ENCODE data around the gene PRKG1.

DNA sequence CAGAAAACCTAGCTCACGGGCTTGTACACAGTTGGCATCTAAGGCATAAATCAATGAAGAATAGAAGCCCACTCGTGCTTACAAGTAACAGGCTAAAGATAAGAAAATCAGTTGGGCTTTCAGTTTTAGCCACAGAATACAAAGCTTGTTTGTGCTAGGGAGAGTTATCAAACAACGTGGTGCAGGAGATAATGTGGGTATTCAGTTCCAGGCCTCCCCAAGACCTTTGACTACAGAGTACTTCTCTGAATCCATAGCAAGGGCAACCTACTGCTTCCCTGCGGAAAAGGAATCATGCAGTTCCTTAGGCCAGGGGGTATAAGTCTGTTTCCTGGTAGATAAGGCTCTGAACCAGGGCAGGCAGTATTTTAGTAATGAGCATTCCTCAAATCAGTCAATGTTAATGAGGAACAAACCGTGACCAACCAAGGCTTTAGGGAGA lies 844.6 kb downstream of the PRKG1 start:
- TF ChIP-seq, protein P1, sequence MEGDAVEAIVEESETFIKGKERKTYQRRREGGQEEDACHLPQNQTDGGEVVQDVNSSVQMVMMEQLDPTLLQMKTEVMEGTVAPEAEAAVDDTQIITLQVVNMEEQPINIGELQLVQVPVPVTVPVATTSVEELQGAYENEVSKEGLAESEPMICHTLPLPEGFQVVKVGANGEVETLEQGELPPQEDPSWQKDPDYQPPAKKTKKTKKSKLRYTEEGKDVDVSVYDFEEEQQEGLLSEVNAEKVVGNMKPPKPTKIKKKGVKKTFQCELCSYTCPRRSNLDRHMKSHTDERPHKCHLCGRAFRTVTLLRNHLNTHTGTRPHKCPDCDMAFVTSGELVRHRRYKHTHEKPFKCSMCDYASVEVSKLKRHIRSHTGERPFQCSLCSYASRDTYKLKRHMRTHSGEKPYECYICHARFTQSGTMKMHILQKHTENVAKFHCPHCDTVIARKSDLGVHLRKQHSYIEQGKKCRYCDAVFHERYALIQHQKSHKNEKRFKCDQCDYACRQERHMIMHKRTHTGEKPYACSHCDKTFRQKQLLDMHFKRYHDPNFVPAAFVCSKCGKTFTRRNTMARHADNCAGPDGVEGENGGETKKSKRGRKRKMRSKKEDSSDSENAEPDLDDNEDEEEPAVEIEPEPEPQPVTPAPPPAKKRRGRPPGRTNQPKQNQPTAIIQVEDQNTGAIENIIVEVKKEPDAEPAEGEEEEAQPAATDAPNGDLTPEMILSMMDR (conservative IDR thresholded peaks at IDR 0.05; ENCODE audit: low read length) = no peak
- TF ChIP-seq EZH2phosphoT487 (IDR thresholded peaks at IDR 0.05; ENCODE audit: borderline replicate concordance) = no peak

Data from Loucy (cell line).